Renal cortex interstitium (tissue), 11 donors: Measurements from ENCODE around the gene HELZ2. TPM values are rescaled to one million over a fixed set of nuclear protein-coding genes. Genes with fewer than 3 reads are reported as not detected.

Experiments used
- DNase-seq, 11 donors: peaks; one replicate each; pipeline ENCODE4 v3.0.0-alpha.2; 2013; ENCODE audit warnings: low read depth in 9 of 11, low spot score in 4 of 11; ENCODE audit errors: extremely low read depth in 1 of 11
- polyA plus RNA-seq, 3 donors: library from polyadenylated mRNA; unstranded; fragments of 120-200 nt; gene quantifications; one replicate each; pipeline ENCODE4 v1.2.1, GENCODE V29; 2013; ENCODE audit not compliant: insufficient read length in 3 of 3

The HELZ2 gene
- polyA plus RNA-seq, 3 donors: 8.0 to 15.6 (median 15.5) TPM

DNA sequence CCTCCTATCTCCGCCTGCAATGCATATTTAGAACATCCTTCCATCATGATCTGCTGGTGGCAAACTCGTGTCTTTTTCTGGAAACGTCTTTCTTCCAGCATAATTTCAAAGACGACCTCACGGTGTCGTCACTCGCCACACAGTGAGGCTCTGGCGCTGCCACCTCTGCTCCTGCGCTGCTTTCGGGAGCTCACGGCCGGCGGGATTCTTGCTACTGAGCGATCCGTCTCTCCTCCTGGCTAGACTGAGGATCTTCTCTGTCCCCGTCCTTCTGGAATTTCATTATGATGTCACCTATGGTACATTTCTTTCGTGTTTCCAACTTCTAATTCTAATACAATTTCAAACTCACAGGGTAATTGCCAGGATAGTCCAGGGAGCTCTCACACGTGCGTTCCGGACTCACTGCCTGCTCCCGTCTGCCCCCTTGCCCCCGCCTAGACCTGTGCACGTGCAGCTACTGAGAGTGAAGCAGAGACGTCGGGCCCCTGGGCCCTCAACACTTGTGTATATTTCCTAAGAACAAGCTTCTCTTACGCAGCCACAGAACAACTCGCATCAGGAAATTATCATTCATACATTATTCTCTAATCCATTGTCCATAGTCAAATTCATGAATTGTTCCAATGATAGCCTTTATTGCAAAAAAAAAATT is 25.5 kb upstream of the HELZ2 start:
- DNase-seq: no peak

DNA sequence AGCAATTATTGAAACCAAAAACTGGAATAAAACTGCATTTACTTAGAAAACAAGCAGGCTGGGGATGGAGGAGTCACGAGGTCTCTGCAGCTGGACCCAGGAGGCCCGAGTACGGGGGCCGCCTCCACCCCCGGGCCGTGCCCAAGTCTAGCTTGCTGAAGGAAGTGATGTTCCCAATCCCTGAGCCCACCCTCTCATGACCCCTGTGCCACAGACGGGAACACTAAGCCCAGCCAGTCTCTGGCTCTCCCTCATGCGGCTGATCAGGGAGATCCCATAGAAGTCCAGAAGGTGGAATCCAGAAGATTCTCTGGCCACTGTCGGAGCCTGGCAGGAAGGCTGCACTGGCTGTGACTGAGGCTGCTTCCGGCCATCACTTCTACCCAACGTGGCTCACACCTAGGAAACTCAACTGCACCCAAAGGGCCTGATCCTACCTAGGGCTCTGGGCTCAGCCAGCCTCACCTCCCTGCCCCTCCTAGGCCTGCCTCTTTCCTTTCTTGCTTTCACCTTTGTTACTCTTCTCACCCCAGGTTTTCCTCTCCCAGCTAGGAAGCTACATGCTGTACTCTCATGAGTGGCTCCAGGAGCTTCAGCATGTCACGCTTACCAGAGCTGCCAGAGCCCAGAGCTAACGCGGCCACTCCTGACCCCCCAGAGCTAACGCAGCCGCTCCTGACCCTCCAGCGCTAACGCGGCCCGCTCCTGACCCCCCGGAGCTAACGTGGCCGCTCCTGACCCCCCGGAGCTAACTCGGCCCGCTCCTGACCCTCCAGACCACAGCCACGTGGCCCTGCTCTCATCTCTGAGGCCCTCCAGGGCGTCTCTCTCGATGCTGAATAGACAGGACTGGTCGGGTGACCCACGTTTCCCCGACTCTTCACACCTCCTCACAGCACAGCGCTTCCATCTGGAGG is 24.7 kb upstream of the HELZ2 start:
- DNase-seq: no peak

DNA sequence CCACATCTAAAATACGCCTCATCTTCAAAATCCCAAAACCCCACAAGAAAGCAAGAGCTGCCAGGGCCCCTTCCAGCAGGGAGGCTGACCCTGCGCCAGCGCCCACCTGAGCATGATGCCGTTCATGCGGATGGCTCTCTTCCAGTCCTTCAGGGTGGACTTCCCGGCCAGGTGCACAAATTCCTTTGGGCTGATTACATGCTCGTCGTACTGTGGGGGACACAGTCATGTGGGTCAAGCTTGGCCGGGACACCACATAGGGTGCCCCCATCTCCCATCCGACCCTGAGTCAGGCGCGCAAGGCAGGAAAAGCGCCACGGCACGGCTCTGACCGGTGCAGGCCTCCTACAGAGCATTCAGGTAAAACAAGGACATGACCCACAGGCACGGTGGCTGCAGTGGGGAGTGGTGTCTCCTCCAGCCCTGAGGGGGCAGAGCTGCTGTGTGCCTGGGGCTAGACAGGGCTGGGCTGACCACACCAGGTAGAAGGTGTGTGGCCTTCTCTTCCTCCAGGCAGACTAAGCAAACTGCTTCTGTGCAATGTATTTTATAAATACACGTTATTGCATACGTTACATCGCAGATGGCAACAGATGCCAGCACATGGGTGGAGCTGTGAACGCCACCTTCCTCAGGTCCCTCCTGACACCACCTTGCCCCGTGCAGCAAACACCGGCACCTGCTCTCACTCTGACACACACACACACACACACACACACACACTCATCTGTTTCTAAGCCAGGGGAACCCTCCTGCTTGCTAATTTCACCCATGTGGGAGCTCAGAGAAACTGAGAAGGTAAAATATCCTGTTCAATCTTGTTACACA is 23.8 kb upstream of the HELZ2 start:
- DNase-seq: no peak

DNA sequence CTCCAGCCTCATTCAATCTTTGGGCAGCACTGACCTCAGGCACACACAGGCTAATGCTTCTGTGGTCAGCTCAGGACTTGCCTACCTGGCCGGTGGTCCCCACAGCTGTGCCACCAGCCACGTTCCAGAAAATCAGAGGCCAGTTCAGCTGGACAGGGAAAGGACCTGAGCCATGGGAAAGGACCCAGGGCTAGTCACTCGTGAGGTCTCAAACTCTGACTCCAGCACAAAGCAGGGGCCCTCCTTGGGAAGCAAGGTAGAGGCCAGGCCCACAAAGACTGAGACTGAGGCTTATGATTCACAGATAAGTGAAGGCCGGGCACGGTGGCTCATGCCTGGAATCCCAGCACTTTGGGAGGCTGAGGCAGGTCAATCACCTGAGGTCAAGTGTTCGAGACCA is 22.4 kb upstream of the HELZ2 start:
- no peak for DNase-seq

DNA sequence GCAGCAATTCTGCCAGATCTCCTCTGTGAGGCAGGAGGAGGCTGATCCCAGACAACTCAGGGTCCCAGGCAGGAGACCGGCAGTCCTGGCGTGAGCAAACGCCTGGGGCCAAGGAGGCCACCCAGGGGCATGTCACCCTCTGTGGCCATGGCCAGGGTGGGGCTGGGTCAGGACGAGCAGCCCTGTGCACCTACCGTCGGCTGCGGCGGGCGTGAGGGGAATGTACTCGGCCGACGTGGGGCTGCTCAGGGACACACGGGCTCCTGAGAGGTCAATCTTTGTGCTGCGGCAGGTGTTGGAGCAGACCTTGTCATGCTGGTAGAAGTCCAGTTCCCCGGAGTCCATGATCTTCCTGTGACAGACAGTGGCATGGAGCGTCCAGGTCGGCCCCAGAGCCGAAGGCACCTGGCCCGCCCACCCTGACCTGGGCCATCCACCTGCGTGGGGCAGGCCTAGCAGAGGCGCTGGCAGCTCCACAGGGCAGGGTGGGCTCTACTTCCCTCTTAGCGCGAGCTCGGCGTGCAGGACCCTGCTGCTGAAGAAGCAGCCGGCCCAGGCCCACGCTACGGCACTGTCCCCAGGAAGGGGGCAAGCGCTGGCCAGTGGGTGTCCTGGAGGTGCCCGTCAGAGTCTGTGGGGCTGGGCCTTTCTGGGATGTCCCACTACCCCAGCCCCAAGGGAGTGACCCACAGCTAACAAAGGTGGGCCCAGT is 21.5 kb upstream of the HELZ2 start:
- DNase-seq: no peak

DNA sequence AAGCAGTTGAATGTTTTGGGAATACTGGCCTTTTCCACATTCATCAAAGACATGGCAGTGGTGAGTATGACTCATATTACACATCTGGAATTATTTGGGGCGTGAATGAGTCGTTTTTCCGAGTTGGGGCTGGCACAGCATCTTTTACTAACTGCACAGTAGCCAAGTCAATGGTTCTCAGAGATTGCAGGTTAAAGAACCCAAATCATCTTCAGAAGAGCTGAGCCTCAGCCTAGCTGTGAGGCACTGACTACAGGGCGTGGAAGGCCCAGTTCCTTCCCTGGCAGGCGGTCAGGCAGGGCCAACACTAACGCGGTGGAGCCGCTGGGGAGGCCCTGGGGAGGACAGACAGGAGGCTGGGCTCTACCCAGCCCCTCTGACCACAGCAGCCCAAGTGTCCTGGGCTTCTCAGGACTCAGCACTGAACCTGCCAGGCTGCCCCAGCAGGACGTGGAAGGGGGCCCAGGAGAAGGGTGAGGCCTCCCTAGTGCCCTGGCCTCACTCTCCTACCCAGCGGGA is 20.1 kb upstream of the HELZ2 start:
- DNase-seq: no peak

DNA sequence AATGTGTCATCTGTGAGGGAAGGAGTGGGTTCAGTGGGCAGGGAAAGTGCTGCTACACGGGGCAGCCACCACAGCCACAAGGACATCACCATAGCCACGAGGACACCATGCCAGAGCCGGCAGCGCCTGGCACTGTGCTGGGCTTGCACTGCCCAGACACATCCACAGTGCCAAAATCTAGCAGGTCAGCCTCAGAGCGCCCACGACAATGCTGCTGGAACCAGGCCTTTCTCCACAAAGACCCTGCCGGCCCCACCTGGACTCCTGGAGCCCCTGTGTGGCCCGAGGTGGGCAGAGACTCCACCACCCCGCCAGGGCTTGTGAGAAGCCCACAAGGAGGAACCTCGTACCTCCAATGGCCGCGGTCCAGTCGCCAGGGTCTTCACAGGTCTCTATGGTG is 18.6 kb upstream of the HELZ2 start:
- DNase-seq: no peak

DNA sequence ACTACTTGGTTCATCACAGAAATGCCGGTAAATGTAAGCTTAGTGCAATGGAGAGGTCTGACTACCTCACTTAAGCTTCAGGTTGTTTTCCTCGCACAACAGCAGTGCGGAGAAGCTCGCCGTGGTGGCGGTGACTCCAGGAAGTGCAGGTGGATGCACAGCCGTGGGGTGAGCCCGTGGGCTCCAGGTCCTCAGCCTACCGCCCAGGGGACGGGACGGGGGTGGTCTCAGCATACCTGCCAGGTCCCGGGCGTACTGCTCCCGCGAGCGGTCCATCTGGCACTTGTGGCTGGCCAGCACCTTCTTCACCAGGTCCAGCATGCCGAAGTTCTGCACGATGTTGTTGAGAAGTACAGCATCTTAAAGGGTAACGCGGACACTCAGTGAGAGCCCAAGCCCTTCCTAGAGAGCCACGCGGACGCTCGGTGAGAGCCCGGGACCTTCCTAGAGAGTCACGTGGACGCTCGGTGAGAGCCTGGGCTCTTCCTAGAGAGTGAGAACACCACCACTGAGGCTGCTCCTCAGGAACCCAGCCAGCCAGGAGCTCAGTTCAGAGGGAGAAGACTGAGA is 17.8 kb upstream of the HELZ2 start:
- DNase-seq: no peak

DNA sequence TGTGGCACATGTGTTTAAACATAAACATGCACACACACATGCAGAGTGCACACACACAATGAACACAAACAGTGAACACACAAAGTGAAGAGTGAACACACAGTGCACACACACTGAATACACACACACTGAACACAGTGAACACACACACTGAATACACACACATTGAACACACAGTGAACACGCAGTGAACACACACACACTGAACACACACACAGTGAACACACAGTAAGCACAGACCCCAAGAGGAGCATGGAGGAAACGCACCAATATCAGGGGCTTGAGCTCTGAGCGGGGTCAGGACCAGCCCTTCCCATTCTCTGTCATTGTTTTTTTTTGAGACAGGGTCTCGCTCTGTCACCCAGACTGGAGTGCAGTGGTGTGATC is 17.1 kb upstream of the HELZ2 start:
- DNase-seq: no peak

DNA sequence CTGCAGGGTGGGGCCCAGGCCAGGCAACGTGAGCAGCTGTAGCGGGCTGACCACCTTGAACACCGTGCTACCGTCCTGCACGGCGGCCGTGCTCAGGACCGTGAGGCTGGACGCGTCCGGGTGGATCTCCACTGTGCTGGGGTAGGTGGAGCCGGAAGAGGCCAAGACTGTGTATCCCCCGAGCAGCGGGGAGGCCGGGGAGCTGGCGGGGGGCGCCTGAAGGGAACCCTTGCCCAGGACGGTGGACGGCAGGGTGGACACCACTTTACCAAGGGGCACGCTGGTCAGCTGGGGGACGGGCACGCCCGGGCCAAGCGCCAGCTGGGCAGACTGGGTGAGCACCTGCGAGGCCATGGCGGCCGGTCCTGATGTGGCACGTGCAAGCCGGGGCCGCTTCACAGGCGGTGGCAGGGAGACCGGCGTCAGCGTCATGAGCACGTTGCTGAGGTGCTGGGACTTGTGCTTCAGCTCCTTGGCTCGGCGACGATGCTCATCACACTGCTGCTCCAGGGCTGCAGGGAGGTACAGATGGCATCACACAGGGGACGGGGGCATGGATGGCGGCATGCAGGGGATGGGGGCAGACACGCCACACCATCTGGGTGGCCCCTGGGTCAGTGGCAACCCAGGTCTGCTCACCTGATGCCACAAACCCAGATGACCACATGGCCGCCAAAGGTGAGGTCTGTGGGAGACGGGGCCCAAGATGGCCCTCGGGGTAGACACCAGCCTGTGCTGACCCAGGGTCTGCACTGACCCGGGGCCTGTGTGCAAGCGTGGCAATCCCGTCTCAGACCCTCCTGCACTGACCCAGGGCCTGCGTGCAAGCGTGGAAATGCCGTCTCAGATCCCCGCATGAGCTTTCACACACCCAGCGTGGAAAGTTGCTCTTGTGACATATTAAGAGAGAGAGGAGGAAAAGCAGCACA is 16.4 kb upstream of the HELZ2 start:
- no peak for DNase-seq

DNA sequence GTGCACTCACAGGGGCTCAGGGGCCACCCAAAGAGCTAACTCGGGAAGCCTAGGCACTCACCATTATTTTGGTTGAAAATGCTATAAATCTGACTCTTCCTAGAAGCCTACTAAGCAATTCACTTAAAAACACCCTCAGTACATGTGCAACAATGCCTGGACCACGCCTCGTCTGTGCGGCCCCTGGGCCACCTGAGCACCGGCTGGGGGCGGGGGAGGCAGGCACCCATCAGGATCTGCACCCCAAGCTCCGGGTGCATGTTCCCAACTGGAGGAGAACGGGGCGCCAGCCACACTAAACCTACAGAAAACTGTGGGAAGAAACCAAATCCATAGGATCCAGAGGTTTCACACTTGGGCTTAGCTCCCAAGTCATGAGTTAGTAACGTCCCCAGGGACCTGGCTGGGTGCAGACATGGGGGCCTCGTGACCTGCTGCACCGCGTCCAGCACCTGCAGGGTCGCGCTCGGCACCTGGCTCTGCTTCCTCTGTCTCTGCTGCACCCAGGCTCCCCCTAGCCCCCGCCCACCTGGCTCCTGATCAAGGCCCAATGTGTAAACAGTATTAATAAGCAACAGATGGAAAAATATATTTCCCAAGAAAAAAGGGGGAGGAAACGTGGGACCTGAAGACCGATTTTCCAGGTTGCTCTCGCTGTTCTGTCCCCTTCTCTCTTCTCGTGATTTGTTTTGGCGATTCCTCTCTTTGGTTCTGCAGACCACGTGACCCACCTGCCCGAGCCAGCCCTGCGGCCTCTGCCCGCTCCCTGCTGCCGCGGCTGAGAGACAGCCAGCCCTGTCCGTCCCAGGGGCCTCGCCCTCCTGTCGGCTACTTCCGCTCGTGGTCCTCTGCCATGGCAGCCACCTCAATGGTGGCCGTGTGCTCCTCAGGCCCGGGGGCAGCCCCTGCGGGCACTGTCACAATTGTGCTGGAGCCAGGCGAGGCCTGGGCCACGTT is 15.5 kb upstream of the HELZ2 start:
- DNase-seq: no peak

DNA sequence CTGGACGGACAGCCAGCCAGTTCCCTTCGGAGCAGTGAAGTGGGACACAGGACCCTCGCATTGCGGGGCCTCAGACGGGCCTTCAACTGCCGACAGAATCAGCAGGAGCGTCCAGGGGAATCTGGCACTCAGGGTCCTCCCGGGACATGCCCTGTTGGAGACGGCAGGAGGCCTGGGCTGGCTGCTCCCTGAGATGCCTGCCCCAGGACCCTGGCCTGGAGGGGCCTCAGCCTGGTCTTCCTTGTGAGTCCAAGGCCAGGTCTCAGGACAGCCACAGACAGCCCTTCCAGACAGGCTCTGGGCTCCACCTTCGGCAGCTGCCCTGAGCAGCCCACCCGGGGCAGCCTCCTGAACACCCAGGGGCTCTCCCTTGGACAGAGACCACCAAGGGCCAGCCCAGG is 14.6 kb upstream of the HELZ2 start:
- DNase-seq: no peak

DNA sequence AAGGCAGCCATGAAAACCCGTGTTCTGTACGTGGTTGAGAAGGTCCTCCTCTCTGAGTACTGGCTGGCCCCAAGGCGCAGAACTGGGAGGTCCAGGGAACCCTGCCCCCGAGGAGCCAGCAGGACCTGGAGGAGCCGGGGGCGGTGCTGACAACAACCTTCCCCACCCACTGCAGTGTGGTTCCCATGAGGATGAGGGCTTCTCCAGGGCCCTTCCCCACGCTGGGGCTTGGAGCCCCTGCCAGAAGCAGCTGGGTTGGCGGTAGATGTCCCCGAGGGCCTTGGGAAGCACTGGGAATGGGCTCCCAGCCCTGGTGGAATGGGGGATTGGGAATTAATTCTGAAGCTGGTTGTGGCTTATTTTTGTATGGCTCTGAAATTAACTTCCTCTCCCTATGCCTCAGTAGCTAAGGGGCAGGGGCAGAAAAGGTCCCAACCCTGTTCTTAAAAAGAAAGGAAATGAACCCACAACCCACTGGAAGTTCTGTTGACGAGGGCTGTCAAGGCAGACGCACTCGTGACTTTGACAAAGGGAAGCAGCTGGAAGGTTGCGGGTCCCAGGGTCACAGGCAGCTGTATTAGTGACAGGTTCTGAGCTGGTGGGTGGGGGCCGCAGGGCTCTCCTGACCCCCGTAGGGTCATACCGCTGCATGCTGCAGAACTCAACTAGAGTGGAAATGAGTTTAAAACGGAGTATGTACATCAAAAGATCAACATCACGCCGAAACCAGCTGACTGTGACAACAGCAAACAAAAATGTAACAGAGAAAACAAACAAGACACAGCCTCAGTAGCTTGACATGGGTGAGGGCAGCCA is 13.9 kb upstream of the HELZ2 start:
- no peak for DNase-seq

DNA sequence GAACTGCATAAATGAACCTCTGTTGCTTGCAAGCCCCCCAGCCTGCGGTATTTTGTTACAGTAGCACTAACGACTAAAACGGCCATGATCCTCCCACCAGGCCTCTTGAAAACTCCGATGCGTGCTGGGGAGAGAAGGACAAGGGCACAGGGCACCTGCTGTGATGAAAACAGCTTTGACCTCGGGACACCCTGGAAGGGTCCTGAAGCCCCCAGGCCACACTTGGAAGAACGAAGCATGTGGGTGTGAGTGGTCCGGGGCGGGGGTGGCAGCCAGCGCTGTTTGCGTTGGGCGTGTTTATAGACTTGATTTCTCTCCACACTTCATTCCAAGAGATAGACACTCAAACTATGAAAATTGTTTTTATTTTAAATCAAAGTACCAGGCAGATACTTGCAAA is 13.2 kb upstream of the HELZ2 start:
- DNase-seq: no peak

DNA sequence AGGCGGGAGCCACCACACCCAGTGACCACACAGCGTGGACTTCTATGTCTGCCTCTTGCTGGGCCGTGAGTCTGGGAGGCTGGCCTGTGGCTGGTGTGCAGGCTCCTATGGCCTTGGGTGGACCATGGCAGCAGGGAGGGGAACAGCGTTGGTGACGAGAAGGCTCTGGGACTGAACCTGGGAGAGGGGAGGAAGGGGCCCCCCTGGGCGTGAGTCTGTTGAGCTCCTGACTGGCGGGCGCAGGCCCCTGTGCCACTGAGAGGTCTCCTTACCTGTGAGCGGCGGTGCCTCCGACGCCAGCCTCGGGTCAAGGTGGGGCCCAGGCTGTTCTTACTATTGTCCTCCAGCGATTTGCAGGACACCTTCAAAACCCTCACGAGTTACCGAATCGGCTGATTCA is 12.8 kb upstream of the HELZ2 start:
- DNase-seq: no peak
